ENCODE data around the gene LRP5.
A peak's percentile ranks its signal among the peaks of the same experiment; 100 is the strongest.
"Not testable (repeated sequence)": the region's sequence is repeated elsewhere in the genome, so short reads cannot be mapped to it uniquely, and the experiment has no call there.

The LRP5 gene

GRCh38 chr11:68447914-68448313, 135.5 kb downstream of the LRP5 start:
- DNase-seq, result not testable (repeated sequence)

DNA sequence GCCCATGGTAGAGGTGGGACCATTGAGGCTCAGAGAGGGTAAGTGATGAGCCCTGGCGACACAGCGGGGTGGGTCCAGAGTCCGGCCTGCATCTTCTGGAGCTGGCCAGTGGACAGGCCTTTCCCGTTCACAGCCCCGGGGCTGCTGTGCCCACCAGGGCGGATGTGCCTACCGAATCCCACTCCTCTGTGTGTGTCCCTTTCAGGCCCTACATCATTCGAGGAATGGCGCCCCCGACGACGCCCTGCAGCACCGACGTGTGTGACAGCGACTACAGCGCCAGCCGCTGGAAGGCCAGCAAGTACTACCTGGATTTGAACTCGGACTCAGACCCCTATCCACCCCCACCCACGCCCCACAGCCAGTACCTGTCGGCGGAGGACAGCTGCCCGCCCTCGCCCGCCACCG, 136.2 kb downstream of the LRP5 start:
- no peak for DNase-seq

DNA sequence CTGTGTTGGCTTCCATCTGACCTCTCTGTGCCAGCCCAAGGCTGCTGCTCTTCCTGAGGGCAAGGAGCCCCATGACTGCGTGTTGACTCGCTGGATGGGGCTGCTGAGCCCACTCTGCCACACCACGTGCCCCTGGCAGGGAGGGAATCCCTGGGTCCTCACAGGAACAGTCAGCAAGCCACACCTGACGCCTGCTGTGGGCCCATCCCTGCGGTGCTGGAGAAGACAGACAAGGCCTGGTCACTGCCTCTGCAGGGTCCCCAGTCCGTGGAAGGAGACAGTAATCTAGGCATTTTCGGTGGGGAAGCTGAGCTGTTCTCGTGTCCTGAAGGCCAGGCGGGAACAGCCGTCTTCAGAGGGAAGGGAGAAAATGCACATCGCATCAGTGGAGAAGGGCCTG, 137.6 kb downstream of the LRP5 start:
- DNase-seq, result no peak

GRCh38 chr11:68450711-68451110, 138.3 kb downstream of the LRP5 start:
- DNase-seq, result no peak

- DNase-seq, result no peak
Observed at GRCh38 chr11:68454767-68455166, 142.4 kb downstream of the LRP5 start.

DNA sequence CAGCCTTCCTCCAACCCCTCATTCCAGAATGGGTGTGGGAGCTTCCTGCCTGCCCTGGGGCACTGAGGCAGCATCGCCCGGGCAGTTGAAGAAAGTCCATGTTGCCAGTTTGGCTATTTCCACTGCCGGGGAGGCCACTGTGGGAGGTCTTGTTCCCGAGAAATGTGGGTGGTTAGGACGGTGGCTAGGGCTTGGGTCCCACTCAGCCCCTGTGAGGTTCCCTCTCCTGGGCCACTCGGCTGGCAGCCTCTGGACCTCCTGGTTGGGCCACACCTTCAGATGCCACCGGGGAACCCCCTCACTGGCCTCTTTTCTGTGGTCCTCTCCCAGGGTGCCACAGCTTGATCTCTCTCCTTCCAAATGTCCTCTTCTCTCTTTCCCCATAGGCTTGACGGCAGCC, 143.1 kb downstream of the LRP5 start:
- DNase-seq, result no peak

GRCh38 chr11:68457216-68457897, 145.0 kb downstream of the LRP5 start:
- no peak for DNase-seq

GRCh38 chr11:68457898-68458249, 145.5 kb downstream of the LRP5 start:
- DNase-seq, result no peak

GRCh38 chr11:68458340-68458739, 145.9 kb downstream of the LRP5 start:
- DNase-seq, result not testable (repeated sequence)

DNA sequence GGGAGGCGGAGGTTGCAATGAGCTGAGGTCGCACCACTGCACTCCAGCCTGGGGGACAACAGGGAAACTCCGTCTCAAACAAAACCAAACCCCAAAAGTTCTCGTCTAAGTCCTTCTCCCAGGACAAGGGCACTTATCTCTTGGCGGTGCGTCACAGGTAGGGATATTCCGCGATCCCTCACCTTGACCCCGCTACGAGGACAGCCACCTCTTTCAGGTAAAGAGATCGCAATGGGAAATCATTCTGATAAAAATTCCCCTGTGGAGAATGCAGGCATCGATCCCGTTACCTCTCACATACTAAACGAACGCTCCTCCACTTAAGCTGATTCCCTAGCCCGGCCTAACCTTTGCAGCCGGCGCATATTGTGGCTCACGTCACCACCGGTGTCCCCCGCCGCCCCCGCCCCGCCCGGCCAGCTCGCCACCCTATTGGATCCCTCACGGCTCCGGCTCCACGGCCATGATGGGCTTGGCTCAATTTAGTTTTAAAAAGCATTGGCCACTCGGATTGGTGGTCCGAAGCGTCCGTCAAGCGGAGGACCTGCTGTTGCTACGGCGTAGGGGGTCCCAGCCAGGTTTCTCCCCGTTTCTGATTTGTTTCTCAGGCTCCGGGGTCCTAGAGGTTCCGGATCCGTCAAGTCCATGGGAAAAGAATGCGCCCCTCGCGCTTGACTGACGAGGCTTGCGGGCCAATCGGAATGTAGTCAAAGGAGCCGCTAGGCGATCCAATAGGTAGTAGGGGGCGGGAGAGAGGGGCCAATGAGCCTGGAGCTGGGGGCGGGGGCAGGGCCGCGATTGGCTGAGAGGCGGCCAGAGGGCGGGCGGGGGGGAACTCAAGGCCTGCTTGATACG, 147.7 kb downstream of the LRP5 start:
- DNase-seq, result peak; percentile 89

- no peak for DNase-seq
Observed at GRCh38 chr11:68460741-68461574, 148.6 kb downstream of the LRP5 start, which contains the start of gene PPP6R3. Gene PPP6R3 (plus strand): TSS chr11:68460752. CDS start chr11:68537665, 76,913 bp downstream.

DNA sequence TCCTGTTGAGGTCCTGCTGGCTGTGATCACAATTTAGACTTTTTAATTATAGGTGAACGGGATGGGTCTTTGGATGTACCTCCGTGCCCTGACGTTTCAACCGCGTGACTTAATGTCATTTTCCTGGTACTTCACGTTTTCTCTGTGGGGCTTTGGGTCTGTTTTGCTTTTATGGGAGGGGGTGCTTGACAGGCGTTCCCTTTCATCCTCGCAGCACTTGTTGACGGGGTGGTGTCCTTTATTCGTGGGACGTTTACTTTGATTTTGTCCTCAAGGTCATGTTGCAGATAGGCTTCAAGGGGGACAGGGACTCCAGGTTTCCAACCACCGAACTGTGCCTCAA, 149.2 kb downstream of the LRP5 start:
- DNase-seq, result no peak

- no peak for DNase-seq
Observed at GRCh38 chr11:68463714-68464113, 151.3 kb downstream of the LRP5 start.

DNA sequence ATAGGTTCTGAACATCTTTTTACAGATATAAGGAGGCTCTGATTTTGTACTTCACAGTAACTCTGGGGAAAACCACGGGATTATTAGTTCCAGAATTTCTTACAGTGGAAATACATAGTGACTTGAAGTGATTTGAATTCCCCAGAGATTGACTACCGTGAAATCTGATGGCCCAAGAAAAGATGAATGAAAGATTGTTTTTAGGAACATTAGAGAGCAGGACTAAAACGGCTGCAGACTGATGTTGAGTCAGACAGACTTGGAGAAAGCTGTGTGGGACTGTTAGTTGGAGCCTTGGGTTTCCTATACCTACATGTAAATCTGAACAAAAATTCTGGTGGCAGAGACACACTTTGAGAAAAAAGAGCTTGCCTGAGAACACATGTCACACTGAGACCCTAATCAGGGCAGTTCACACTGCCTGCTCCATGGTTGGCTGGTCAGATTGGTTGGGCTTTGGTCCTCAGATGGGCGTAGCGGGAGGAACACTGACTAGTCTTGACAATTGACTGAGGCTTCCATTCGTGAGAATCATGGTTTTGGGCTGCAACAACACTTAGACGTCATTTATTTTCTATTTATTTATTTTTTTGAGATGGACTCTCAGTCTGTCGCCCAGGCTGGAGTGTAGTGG, 154.9 kb downstream of the LRP5 start:
- no peak for DNase-seq

DNA sequence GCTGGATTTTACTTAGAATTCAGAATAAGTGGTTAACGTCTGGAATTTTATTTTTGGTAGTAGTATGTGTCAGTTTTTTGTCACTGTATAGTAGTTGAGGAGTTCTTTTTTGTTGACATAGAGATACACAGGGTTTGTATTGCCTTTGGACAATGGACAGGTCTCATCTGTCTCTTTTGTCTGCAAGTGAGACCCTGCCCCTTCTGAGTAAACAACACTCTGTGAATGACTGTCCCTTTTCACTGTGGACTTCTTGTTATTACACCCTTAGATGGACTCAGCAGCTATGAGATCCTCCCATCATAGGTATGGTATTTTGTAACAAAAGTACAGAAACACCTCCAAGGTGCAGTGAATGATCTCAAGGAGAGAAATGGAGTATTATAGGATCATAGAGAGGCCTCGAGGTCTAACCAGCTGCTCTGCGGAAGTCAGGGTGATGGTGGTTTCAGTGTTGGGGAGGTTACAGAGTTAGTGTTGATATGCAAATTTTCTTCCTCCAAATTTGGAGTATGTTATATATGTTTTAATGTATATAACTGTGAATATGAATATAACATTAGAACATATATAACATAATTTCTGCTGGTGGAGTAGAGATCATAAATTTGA, 155.9 kb downstream of the LRP5 start:
- no peak for DNase-seq

DNA sequence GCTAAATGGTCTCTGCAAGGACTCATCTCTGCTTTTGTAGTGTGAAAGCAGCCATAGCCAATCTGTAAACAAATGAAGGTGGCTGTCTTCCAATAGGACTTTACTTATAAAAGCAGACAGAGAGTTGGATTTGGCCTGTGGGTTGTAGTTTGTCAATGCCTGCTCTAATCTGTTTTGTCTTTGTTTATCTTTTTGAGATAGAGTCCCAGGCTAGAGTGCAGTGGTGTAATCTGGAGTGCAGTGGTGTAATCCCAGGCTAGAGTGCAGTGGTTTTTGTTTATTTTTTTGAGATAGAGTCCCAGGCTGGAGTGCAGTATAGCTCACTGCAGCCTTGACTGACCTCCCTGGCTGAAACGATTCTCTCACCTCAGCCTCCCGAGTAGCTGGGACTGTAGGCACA, 156.7 kb downstream of the LRP5 start:
- no peak for DNase-seq

- DNase-seq, result no peak
Observed at GRCh38 chr11:68469642-68470041, 157.3 kb downstream of the LRP5 start.

DNA sequence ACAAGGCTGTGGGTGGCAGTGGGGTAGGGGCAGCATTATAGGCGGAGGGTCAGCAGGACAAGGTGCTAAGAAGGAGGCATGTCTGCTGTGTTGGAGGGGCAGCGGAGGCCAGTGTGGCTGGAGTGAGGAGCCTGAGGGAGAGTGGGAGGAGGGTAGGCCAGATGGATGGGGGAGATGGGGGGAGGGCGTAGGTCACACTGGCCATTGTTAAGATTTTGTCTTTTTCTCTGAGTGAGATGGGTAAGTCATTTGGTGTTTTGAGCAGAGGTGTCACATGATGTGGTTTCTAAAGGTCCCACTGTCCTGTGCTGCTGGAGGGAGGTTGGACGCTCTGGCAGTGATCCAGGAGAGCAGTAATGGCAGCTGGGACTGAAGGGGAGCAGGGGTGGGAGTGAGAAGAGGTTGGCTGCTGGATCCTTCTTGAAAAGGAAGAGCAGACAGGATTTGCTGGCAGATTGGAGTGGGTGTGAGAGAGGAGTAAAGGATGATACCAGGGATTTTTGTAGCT, 158.0 kb downstream of the LRP5 start:
- no peak for DNase-seq

DNA sequence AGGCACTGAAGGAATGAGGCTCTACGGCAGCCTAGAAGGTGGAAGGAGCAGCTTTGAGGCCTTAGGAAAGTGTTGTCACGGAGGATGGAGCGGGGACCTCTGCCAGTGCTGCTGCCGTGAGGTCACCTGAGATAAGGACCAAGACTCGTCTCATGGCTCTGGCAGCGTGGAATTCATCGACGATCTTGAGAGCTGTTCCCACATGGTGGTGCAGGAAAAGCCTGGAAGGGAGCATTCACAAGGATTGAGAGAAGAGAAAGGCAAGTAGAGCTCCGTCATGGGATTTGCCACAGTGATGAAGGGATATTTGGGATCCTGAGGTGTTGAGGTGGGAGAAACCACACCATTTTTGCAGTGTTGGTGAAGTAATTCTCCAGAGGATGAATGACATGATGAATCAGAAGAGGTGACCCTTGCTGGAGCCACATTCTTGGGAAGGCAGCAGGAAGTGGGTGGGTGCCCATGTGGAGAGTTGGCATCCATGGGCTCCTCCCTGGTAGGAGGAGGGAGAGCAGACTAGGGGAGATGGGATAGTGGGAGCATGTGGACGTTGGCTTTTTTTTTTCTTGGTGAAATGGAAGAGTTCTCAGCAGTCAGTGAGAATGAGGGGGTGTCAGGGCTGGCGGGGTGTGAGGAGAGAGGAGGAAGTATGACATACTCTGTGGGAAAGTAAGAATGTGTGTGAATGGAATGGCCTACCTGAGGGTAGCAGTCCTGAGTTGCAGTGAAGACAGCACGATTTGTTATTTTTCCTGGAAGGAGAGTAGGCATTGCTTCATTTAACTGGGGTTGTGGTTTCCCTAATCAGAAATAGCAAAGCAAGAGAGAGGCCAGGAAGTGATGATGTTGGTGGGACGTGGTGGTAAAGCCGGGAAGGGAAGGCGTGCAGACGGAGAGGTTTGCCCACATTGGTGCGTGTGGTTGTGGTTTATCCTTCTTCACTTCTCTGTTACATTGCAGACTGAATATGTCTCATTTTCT, 159.3 kb downstream of the LRP5 start:
- DNase-seq, result peak; percentile 93

DNA sequence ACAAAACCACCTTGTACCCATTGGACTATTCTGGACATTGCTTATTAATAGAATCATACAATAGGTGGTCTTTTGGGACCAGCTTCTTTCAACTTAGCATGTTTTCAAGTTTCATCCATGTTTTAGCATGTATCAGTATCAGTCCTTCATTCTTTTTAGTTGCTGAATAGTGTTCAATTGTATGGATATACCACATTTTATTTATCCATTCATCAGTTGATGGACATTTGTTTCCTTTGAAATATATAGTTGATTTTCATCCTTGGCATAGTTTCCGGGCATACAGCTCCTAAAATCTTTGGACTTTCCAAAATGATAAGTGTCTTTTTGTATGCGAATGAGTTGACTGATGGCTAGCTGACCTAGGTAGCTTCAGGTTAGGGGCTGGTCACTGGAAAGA, 160.4 kb downstream of the LRP5 start:
- no peak for DNase-seq

- DNase-seq, result no peak
Observed at GRCh38 chr11:68473693-68474092, 161.3 kb downstream of the LRP5 start.
